HG03521 (cell line): ENCODE measurements around the gene CELF2.
"Not testable (repeated sequence)": the region's sequence is repeated elsewhere in the genome, so short reads cannot be mapped to it uniquely, and the experiment has no call there.

Experiments
- ATAC-seq: cut with Tn5 transposase; IDR thresholded peaks from one replicate; pipeline ENCODE4 v1.9.1; 2021; ENCODE audit warnings: mild to moderate bottlenecking, moderate library complexity; ENCODE audit not compliant: unreplicated experiment

The CELF2 gene

DNA sequence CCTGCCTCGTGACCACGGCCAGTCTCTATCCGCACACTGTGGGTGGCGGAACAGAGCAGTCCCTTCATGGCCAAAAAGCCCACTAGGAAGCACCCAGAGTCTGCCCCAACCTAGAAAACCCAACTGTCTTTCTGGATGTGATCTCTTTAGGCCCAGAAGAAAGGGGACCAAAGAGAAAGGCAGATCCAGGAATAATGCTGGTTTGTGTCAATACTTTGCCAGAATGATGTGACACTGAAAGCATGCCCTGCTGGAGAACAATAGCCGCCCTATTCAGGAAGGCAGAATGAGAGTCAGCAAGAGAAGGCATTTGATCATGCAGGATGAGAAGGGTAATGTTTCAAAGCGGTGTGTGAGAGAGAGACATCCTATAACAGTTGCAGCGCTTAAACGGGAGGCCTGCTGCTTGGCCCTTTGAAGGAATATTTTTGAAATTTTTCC is 319.1 kb downstream of the CELF2 start:
- no peak for ATAC-seq

DNA sequence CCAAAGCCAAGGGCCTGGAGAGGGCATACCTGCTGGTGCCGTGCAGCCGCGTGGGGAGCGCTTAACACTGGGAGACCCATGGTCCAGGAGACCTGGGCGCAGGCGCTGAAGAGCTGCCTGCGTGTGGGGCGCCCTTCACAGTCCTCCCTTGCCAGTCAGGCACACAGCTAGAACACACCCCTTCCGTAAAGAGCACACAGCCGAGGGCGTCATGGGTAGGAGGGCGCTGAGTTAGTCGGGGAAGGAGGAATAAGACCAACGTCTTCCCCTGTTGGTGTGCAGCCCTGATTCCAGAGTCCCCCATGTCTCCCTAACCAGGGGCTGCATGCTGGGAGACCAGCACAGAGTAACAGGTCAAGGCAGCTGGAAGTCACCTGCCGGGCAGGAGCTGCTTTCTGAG is 319.8 kb downstream of the CELF2 start:
- ATAC-seq = no peak

DNA sequence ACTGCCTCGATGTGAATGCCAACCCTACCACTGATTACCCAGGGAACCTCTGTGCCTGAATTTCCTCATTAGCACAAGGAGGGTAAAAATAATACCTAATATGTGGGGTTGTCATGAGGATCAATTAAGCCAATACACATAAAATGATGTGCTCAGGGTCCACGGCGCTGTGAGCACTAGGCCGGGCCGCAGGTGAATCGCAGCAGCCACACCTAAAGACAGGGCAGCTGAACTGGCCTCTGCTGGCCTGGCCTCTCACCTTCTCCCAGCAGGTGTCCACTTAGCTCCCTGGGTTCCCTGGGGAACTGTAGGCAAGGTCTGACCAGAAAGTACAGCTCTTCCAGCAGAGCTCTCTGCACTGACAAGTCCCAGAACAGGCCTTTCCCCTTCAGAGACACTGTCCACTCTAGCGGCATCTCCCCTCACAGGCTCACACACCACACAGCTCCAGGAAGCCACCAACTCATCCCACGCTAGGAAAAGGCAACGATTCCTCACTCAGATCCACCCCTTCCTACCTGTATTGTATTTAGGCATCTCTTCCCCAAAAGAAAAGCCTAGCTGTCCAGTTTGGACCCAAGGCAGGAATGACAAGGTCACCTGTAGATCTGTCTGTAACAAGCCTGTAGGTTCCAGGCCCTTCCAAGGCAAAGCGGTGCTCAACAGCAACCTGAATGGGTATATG is 320.6 kb downstream of the CELF2 start:
- ATAC-seq = no peak

DNA sequence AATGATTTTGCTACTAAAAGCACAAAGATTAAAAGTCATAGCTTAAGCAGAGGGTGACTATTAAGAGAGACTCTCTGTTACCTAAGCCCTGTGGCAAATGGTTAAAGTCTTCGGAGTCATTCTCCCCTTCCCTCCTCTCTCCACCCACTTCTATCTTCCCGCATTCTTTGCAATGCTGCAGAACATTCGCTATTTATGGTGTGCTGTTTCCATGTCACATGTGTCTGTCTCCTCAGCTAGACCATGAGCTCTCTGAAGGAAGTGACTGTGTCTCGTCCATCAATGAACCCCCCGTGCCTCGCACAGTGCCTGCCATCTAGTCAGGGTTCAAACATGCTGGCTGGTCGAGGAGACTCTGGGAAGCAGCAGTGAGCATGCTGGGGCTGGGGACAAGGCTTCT is 321.3 kb downstream of the CELF2 start:
- ATAC-seq = no peak

DNA sequence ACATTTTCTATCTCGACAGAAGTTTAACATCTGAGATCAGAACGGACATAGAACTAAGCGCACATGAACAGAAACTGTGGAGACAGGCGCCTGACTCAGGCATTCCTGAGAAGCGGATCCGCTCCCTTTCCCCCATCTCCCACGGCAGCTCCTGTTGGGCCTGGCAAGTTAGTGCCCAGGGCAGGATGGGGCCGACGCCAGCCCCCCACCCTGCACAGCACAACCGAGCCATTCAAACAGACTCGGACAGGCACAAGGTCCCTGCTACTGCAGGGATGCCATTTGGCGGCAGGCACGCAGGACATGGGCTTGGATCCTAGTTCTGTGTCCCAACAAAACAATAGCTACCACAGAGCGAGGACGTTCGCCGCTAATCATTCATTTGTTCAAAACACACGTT is 322.0 kb downstream of the CELF2 start:
- no peak for ATAC-seq

GRCh38 chr10:11341283-11341960 is 323.8 kb downstream of the CELF2 start:
- ATAC-seq = no peak

GRCh38 chr10:11344081-11344480 is 326.4 kb downstream of the CELF2 start:
- ATAC-seq = no peak

DNA sequence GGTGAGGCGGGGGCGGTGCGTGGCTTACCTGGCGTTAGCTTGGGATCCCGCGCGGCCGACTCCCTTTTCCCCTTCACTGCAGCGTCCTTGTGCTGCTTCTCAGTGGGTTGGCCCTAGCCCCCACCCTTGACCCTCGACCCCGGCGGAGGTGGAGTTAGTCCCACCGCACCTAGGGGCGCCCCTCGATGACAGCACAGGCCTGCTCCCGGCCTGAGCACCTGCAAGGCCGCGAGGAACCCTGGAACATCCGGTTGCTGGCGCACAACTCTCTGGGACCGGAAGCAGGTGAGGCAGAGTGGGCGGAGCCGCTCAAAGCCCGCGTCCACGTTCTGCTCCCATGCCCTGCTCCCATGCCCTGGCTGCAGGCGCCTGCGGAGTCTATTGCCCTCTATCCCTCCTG is 326.9 kb downstream of the CELF2 start:
- no peak for ATAC-seq

DNA sequence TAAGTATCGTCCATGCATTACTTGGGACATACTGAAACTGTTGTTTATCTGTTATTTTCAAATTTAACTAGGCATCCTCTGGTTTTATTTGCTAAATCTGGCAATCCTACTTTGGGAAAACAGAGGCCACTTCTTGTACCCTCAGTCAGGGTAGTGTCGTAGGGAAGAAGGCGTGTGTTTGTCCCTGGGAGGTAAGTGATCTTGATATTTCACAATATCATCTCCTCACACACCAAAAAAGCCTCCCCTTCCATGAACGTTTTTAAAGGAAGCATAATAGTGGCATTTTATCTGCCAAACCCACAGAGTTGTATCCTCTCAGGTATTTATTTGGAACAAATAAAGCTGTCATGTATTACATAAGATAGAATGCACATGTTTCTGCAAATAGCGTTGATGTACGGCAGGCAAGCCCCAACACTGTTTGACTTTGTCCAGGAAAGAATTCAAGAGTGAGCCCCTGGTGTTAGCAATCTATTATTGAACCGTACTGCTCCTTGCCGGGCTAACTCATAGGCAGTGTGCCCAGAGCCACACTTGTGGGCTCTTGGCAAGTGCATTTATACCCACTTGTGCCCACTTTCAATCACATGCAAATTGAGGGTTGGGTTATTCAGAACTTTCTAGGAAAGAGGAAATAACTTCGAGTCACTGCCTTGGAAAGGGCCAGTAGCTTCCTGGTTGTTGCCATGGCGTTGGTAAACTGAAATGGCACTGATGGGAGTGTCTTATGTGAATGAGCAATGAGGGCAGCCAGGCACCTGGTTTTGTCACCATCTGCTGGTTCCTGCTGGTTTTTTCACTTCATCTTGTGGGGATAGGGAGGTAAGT is 327.8 kb downstream of the CELF2 start:
- no peak for ATAC-seq

DNA sequence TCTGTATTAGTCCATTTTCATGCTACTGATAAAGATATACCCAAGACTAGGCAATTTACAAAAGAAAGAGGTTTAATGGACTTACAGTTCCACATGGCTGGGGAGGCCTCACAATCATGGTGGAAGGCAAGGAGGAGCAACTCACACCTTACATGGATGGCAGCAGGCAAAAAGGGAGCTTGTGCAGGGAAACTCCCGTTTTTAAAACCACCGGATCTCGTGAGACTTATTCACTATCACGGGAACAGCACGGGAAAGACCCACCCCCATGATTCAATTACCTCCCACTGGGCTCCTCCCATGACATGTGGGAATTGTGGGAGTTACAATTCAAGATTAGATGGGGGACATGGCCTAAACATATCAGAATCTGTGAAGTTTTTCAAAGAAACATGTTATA is 329.9 kb downstream of the CELF2 start:
- ATAC-seq = not testable (repeated sequence)

- ATAC-seq = no peak
Observed at GRCh38 chr10:11351801-11352200, 334.1 kb downstream of the CELF2 start.

DNA sequence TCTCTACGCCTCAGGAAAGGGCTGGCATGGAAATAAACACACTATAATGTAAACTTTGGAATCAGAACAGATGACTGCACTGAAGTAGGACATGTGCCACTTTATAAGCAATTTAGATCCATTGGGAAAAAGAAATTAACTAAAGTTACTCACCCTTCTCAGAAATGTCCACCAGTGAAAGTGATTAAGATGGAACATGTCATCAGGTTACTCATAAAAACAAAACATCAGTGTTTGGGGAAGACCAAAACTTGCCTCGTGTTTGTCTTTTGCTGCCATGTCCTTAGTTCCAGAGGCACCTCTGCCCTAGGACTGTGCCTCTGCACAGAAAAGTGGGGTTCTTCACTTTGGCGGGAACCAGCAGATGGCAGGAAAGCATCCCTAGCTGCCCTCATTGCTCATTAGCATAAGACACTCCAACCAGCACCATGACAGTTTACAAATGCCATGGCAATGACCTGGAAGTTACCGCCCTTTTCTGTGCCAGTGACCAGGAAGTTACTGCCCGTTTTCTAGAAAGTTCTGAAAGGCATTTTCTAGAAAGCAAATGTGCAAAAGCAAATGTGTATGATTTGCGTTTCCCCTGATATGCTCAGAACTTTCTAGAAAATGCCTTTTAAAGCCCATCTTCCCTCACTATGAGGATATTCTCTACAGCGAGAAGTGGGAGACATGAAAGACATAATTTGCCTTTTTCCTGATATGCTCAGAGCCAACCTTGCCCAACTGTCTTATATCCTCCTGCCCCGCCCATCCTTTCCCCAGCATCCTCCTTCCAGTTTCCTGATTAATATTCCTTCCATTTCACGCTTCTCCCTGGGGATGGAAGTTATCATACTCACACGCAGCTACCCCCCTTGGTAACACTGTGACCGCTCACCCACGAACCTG is 335.6 kb downstream of the CELF2 start:
- ATAC-seq = no peak

DNA sequence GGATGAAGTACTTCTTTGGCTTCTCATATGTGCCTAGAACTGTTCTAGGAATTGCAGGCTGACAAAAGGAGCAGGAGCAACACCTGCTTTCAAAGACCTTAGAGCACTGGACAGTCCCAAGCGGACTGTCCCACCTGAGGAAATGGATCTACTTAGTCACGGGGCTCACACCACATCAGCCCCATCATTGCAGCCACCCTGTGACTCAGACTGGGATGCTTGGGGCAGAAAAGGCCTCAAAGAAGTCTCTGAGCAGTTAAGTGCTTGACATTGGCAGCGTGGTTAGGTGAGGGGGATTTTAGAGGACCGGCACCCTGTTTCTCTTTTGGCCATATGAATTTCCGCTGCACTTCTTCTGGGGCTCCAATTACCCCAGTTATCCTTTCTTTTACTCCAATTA is 337.2 kb downstream of the CELF2 start:
- no peak for ATAC-seq

- ATAC-seq = no peak
Observed at GRCh38 chr10:11355592-11355991, 337.9 kb downstream of the CELF2 start.

- no peak for ATAC-seq
Observed at GRCh38 chr10:11357439-11357838, 339.8 kb downstream of the CELF2 start.

DNA sequence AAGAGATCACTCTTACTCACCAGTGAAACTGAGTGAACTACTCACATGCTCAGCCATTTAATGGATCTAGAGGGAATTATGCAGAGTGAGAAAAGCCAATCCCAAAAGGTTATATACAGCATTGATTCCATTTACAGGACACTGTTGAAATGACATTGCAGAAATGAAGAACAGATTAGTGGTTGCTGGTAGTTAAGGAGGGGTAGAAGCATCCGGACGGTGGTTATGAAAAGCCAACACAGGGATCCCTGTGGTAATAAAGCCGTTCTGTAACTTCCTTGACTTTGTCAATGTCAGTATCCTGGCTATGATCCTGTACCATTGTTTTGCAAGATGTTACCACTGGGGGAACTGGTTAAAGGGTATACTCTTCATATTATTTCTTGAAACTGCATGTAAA is 340.3 kb downstream of the CELF2 start:
- ATAC-seq = no peak

GRCh38 chr10:11358923-11359575 is 341.4 kb downstream of the CELF2 start:
- ATAC-seq = no peak

DNA sequence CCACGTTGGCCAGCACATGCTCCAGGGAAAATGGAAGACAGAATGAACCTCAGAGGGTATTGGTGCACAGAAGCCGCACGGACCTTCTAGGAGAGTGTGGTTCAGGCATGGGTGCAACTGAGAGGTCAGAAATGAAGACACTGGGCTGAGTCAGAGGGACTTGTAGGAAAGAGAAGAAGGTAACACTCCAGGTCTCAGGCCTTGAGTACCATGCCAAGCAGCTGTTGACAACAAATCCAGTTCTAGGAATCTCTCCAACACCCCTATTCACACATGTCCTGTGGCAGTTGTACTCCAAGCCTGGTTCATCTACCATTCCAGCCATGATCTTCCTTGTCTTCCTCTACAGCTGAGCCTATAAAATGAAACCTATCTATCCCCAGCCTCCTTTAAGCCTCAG is 342.2 kb downstream of the CELF2 start:
- no peak for ATAC-seq

DNA sequence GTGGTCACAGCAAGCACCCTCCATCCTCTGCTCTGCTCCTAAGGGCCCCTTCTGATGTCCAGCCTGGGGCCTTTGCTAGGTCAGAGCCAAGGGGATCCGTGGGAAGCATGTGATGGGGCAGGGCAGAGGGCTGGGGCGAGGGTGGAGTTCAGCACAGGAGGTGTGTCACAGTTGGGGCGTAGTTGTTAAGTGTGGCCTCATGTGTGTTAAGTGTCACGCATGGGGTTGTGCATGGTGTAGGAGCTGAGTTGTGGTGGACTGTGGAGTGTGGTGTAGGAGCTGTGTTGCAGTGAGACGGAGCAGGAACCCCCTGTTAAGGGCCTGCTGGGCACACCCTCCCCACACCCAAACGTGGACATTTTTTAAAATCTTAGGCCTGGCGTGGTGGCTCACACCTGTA is 345.8 kb downstream of the CELF2 start:
- ATAC-seq = no peak

GRCh38 chr10:11364241-11364640 is 346.6 kb downstream of the CELF2 start:
- ATAC-seq = no peak
